GM18867 (cell line): ENCODE results near the gene SELPLG.
"Not testable (repeated sequence)": the region's sequence is repeated elsewhere in the genome, so short reads cannot be mapped to it uniquely, and the experiment has no call there.

ENCODE experiments used
- ATAC-seq: cut with Tn5 transposase; IDR thresholded peaks from one replicate; pipeline ENCODE4 v1.9.1; 2021; ENCODE audit warnings: mild to moderate bottlenecking, moderate library complexity; ENCODE audit not compliant: unreplicated experiment

SELPLG gene

DNA sequence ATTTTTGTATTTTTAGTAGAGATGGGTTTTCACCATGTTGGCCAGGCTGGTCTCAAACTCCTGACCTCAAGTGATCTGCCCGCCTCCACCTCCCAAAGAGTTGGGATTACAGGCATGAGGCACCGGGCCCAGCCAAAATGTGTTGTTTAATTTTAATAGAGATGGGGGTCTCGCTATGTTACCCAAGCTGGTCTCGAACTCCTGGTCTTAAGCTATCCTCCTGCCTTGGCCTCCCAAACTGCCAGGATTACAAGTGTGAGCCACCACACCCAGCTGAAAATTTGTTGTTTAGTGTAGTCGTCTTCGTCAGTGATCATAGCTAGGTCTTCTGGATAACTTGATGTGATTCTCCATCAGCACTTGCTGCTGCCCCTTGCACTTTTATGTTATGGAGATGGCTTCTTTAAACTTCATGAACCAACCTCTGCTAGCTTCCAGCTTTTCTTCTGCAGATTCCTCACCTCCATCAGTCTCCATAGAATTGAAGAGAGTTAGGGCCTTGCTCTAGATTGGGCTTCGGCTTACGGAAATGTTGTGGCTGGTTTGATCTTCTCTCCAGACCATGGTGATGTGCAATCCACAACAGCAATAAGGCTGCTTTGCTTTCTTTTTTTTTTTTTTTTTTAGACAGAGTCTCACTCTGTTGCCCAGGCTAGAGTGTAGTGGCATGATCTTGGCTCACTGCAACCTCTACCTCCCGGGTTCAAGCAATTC is 58.3 kb downstream of the SELPLG start:
- ATAC-seq = no peak

DNA sequence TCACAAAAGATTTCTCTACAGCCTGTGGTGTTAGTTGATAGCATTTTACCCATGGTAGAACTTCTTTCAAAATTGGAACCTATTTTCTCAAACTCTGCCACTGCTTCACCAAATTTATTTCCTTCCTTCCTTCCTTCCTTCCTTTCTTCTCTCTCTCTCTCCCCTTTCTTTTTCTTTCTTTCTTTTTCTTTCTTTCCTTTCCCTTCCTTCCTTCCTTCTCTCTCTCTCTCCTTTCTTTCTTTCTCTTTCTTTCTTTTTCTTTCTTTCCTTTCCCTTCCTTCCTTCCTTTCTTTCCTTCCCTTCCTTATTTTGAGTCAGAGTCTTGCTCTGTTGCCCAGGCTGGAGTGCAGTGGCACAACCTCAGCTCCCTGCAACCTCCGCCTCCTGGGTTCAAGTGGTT is 59.4 kb downstream of the SELPLG start:
- ATAC-seq = not testable (repeated sequence)

DNA sequence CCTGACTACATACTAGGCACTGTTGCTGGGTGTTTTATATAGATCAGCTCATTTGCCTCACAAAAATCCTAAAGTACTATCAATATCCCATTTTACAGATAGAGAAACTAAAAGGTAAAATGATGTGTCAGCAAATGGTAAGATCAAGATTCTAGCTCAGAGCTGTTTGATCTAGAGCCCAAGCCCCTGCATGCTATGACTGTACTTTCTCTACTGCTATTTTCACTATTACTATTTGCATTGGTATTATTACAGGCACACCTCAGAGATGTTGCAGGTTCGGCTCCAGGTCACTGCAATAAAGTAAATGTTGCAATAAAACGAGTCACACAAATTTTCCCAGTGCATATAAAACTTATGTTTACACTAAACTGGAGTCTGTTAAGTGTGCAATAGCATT is 60.4 kb downstream of the SELPLG start:
- no peak for ATAC-seq

DNA sequence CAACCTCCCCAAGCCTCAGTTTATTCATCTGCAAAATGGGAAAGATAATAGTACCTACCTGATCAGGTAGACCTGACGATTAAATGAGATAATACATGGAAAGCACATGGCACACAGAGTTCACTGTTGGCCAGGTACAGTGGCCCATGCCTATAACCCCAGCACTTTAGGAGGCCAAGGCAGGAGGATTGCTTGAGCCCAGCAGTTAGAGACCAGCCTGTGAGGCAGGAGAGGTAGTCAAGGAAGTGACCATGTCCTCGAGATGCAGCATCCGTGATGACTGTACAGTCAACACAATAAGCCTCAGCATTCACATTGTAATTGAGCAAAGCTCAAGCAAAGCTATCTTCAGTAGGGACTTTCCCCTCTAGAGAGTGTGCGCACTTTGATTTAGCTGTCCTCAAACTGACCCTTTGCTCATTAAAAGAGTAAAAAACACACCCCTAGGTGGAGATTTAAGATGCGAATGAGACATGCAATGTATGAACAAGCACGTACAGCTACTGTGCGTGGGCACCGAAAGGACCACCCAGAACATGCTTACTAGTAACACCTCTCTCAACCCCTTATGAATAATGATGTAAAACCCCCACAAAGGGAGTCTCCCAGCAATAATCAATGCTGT is 61.4 kb downstream of the SELPLG start:
- no peak for ATAC-seq
